Brain microvascular endothelial cell (primary cell): ENCODE results near the gene POP5.
A peak's percentile ranks its signal among the peaks of the same experiment; 100 is the strongest.

Experiments
- DNase-seq: peaks from one replicate; pipeline ENCODE4 v3.0.0-alpha.2; 2020
- H3K27ac ChIP-seq: fragments of 250-450 bp; sonication (Bioruptor Pico); 2 replicates; pipeline ENCODE4 v1.5.1; 2020; ENCODE audit warnings: mild to moderate bottlenecking, moderate library complexity
- H3K27me3 ChIP-seq: fragments of 250-450 bp; sonication (Bioruptor Pico); replicated peaks from 2 replicates; pipeline ENCODE4 v1.5.1; 2020; ENCODE audit warnings: mild to moderate bottlenecking
- H3K36me3 ChIP-seq: fragments of 250-450 bp; sonication (Bioruptor Pico); replicated peaks from 2 replicates; pipeline ENCODE4 v1.5.1; 2020; ENCODE audit warnings: mild to moderate bottlenecking
- H3K4me3 ChIP-seq: 2 replicates; pipeline ENCODE4 v1.5.1; 2011; ENCODE audit warnings: low read depth, mild to moderate bottlenecking, control low read depth, low read length, moderate library complexity
- in situ Hi-C: cut with HindIII; loops from 2 replicates; pipeline ENCODE4 v1.10.0; 2017; ENCODE audit warnings: low sequenced_read_pairs, low pct_ligation_motif_present
- TF ChIP-seq, protein P1 (sequence below): IDR thresholded peaks from 2 replicates; pipeline ENCODE4 v1.5.1; 2011; ENCODE audit warnings: low read depth, mild to moderate bottlenecking, moderate library complexity, low read length, control low read depth, inconsistent platforms; ENCODE audit errors: missing control alignments

Gene POP5

GRCh38 chr12:120599672-120600552 is 18.7 kb upstream of the POP5 start:
- H3K36me3 ChIP-seq = no peaks in the 10 kb centered on the region
- no peak overlapping the region for H3K4me3 ChIP-seq
- DNase-seq = no peak
- in situ Hi-C loops = no loop called here
- H3K27ac ChIP-seq = no peak overlapping the region
- TF ChIP-seq, protein P1, sequence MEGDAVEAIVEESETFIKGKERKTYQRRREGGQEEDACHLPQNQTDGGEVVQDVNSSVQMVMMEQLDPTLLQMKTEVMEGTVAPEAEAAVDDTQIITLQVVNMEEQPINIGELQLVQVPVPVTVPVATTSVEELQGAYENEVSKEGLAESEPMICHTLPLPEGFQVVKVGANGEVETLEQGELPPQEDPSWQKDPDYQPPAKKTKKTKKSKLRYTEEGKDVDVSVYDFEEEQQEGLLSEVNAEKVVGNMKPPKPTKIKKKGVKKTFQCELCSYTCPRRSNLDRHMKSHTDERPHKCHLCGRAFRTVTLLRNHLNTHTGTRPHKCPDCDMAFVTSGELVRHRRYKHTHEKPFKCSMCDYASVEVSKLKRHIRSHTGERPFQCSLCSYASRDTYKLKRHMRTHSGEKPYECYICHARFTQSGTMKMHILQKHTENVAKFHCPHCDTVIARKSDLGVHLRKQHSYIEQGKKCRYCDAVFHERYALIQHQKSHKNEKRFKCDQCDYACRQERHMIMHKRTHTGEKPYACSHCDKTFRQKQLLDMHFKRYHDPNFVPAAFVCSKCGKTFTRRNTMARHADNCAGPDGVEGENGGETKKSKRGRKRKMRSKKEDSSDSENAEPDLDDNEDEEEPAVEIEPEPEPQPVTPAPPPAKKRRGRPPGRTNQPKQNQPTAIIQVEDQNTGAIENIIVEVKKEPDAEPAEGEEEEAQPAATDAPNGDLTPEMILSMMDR = no peak
- no peaks in the 10 kb centered on the region for H3K27me3 ChIP-seq

DNA sequence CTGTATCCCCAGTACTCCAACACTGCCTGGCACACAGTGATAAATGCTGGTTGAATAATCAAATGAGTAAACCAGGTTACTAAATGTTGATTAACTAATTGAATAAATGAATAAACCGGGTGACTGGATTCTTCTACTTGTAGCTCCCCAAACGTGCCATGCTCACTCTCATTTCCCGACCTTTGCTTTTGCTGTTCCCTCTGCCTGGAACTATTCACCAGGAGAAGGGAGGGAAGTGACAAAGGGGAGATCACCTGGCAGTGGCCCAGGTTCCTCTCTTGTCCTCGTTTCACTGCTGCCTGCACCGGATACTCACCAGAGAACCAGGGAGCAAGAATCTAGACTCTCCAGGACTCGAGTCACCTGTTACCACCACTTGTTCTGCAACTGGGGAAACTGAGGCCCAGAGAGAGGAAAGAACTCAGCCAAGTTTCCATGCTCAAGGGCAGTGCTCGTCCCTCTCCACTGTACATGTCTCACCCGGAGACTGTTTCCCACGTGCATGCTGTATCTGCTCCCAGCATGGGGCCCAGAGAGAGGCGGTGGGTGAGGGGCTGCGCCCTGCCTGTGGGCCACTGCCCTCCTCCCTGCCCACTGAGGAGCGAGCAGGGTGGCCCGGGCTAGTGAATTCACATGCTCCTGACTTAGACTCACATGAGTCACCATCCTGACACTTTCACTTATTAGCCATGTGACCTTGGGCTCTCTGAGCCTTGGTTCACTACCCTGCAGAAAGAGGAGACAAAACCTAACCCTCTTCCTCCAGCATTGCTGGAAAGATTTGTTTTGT is 17.7 kb upstream of the POP5 start:
- peak; percentile 36 for DNase-seq
- Histone ChIP-seq H3K36me3 (no peaks in the 10 kb centered on the region), H3K27me3 (no peaks in the 10 kb centered on the region), H3K27ac (no peak overlapping the region), H3K4me3 (no peak overlapping the region)
- in situ Hi-C loops = no loop called here
- TF ChIP-seq, protein P1 = no peak

DNA sequence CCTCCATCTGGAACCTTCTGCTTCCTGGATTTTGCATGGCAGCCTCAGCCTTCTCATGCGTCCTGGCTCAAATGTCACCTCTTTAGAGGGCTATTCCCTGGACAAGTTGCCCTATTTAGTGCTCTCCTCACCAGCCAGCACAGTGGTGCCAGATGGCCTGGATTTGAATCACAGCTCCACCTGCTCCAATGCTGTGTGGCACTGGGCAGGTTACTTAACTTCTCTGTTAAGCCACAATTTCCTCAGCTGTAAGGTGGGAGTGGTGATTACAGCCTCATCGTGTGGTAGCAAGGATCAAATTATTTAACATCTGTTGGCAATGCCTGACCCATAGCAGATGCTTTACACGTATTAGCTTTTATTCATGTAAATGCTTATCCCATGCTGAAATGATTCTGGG is 16.7 kb upstream of the POP5 start:
- Histone ChIP-seq H3K27ac (no peak overlapping the region), H3K4me3 (no peak overlapping the region), H3K27me3 (no peaks in the 10 kb centered on the region), H3K36me3 (no peaks in the 10 kb centered on the region)
- no peak for DNase-seq
- in situ Hi-C loops = no loop called here
- TF ChIP-seq, protein P1 = no peak

GRCh38 chr12:120596901-120597300 is 15.7 kb upstream of the POP5 start:
- TF ChIP-seq, protein P1 = no peak
- no peaks in the 10 kb centered on the region for H3K27me3 ChIP-seq
- H3K27ac ChIP-seq = no peak overlapping the region
- in situ Hi-C loops = no loop called here
- H3K36me3 ChIP-seq = no peaks in the 10 kb centered on the region
- DNase-seq = no peak
- H3K4me3 ChIP-seq = no peak overlapping the region

DNA sequence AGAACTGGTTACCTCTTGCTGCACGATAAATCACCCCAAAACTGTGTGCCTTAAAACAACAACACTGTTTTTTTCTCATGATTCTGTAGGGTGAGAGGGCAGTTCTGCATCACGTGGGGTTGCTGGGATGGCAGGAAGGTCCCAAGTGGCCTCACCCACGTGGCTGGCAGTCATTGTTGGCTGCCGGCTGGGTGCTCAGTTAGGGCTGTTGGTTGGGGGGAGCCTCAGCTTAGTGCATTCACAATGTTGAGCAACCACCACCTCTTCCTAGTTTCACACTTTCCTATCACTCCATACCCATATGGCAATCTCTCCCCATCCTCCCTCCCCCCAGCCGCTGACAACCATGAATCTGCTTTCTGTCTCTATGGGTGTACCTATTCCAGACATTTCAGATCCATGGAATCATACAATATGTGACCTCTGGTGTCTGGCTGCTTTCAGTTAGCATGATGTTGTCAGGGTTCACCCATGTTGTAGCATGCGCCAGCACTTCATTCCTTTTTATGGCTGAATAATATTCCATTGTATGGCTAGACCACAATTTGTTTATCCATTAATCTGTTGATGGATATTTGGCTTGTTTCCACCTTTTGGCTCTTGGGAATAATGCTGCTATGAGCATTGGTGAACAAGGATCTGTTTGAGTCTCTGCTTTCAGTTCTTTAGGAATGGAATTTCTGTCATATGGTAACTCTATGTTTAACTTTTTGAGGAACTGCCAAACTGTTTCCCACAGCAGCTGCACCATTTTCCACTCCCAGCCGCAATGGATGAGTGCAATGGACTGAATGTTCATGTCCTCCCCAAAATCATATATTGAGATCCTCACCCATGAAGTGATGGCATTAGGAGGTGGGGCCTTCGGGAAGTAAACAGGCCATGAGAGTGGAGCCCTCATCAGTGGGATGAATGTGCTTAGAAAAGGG is 11.2 kb upstream of the POP5 start:
- TF ChIP-seq, protein P1 = no peak
- Histone ChIP-seq H3K27me3 (no peaks in the 10 kb centered on the region), H3K36me3 (no peaks in the 10 kb centered on the region), H3K27ac (no peak overlapping the region), H3K4me3 (no peak overlapping the region)
- in situ Hi-C loops = no loop called here
- no peak for DNase-seq
